HEK293T (cell line): ENCODE results near the gene DUSP5.
A peak's percentile ranks its signal among the peaks of the same experiment; 100 is the strongest.

Source experiments
- CTCF ChIA-PET: fragments of 350-600 bp; formaldehyde crosslinking; extraction: SDS; loops from one replicate; lab custom pipeline; 2021; ENCODE audit warnings: antibody characterized with exemption, inconsistent platforms; lab: Yijun Ruan, JAX
- POLR2A ChIA-PET: fragments of 350-600 bp; formaldehyde crosslinking; extraction: SDS; loops from one replicate; lab custom pipeline; 2020; ENCODE audit warnings: antibody characterized with exemption, inconsistent platforms; lab: Yijun Ruan, JAX
- DNase-seq: peaks from one replicate; pipeline ENCODE4 v3.0.0; 2012; ENCODE audit warnings: mixed read lengths; ENCODE audit errors: extremely low spot score
- ARNT ChIP-seq: fragments of 450-650 bp; IDR thresholded peaks from 2 replicates; pipeline ENCODE4 v1.6.1; 2017; ENCODE audit warnings: mild to moderate bottlenecking
- BHLHE40 ChIP-seq: fragments of 450-650 bp; IDR thresholded peaks from 2 replicates; pipeline ENCODE4 v1.6.1; 2016; ENCODE audit warnings: mild to moderate bottlenecking, moderate library complexity, borderline replicate concordance
- CTBP1 ChIP-seq: fragments of 450-650 bp; IDR thresholded peaks from 2 replicates; pipeline ENCODE4 v1.6.1; 2016; ENCODE audit warnings: borderline replicate concordance
- ELF4 ChIP-seq: fragments of 450-650 bp; IDR thresholded peaks from 2 replicates; pipeline ENCODE4 v1.6.1; 2017; ENCODE audit warnings: antibody characterized with exemption
- FOXA1 ChIP-seq: fragments of 450-650 bp; IDR thresholded peaks from 2 replicates; pipeline ENCODE4 v1.6.1; 2016; ENCODE audit warnings: mild to moderate bottlenecking
- FOXK2 ChIP-seq: fragments of 450-650 bp; IDR thresholded peaks from 2 replicates; pipeline ENCODE4 v1.6.1; 2016; ENCODE audit warnings: mild to moderate bottlenecking
- FOXM1 ChIP-seq: fragments of 450-650 bp; IDR thresholded peaks from 2 replicates; pipeline ENCODE4 v1.6.1; 2017; ENCODE audit warnings: mild to moderate bottlenecking, borderline replicate concordance
- HDGF ChIP-seq: fragments of 450-650 bp; IDR thresholded peaks from 2 replicates; pipeline ENCODE4 v1.6.1; 2017; ENCODE audit warnings: antibody characterized with exemption, borderline replicate concordance
- L3MBTL2 ChIP-seq: fragments of 450-650 bp; conservative IDR thresholded peaks from 2 replicates; pipeline ENCODE4 v1.6.1; 2016; ENCODE audit warnings: mild to moderate bottlenecking
- LEF1 ChIP-seq: fragments of 450-650 bp; IDR thresholded peaks from 2 replicates; pipeline ENCODE4 v1.6.1; 2017; ENCODE audit warnings: mild to moderate bottlenecking, borderline replicate concordance
- NFRKB ChIP-seq: fragments of 450-650 bp; IDR thresholded peaks from 2 replicates; pipeline ENCODE4 v1.6.1; 2016; ENCODE audit warnings: mild to moderate bottlenecking, moderate library complexity
- SP1 ChIP-seq: fragments of 450-650 bp; IDR thresholded peaks from 2 replicates; pipeline ENCODE4 v1.6.1; 2017
- SUZ12 ChIP-seq: fragments of 450-650 bp; IDR thresholded peaks from 2 replicates; pipeline ENCODE4 v1.6.1; 2016; ENCODE audit warnings: mild to moderate bottlenecking
- TARDBP ChIP-seq: fragments of 450-650 bp; IDR thresholded peaks from 2 replicates; pipeline ENCODE4 v1.6.1; 2016
- ZNF384 ChIP-seq: fragments of 450-650 bp; IDR thresholded peaks from 2 replicates; pipeline ENCODE4 v1.6.1; 2016
- TF ChIP-seq, protein P1 (sequence below): fragments of 450-650 bp; IDR thresholded peaks from 2 replicates; pipeline ENCODE4 v1.6.1; 2016

The DUSP5 gene

DNA sequence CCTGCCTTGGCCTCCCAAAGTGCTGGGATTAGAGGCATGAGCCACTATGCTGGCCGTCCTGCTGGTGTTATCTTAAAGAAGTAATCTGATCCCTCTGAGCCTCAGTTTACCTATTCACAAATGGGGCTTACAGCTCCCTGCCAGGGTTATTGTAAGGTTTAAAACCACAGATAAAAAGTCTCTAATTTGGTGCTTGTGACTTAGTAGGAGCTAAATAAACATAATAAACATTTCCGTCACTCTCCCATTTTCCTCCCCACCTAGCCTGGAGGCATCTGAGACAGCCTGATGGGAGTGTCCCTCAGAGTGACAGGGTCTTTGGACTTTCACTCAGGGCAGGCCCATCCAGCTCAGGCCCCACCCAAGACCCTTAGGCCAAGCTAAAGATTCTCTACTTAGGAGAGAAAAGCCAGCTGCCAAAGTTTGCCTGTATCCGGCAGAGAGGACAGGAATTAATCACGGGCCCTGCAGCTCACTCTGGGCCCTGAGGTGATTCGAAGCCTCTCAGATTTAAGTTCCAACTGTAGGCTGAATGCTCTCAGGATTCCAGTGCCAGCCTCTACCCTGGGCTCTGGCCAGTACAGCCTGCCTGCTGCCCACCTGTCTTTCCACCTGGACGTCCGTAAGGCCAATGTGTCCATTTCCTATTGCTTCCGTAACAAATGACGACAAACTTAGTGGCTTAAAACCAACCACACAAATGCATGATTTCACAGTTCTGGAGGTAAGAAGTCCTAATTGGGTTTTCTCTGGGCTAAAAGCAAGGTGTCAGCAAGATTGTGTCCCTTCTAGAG, 21.8 kb upstream of the DUSP5 start:
- CTCF ChIA-PET, result no interaction called here
- POLR2A ChIA-PET, result interaction anchor here (1.0 to 1.2 kb wide), 2 partner anchors 21 to 25 kb away, joined by 3 read pairs; partner anchors contain the start of gene DUSP5
- TF ChIP-seq, protein P1, sequence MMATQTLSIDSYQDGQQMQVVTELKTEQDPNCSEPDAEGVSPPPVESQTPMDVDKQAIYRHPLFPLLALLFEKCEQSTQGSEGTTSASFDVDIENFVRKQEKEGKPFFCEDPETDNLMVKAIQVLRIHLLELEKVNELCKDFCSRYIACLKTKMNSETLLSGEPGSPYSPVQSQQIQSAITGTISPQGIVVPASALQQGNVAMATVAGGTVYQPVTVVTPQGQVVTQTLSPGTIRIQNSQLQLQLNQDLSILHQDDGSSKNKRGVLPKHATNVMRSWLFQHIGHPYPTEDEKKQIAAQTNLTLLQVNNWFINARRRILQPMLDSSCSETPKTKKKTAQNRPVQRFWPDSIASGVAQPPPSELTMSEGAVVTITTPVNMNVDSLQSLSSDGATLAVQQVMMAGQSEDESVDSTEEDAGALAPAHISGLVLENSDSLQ, result 0 out of 2 replicates have a peak, but pooled peaks have one; percentile 5
- no peak for TF ChIP-seq ZNF384
- TF ChIP-seq BHLHE40, result no peak
- no peak for DNase-seq

DNA sequence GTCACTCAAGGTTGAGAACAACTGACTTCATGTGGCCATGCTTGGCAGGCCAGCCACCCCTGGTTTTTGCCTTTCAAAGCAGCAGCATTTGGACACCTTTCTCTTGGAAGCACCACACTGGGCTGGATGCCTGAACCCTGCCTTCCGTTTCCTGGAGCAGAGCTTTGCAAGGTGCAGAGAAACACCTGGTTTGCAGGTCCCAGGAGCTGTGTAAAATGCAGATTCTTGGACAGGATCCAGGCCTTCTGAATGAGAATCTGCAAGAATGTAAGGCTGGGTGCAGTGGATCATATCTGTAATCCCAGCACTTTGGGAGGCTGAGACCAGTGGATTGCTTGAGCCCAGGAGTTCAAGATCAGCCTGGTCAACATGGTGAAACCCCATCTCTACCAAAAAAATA, 18.0 kb upstream of the DUSP5 start:
- CTCF ChIA-PET, result no interaction called here
- POLR2A ChIA-PET, result interaction anchor here (0.5 kb wide), 1 partner anchor 51 kb away, joined by 3 read pairs; no protein-coding TSS in a partner anchor
- DNase-seq, result no peak
- TF ChIP-seq SUZ12 (no peak), TARDBP (no peak), ELF4 (no peak), ZNF384 (no peak), HDGF (no peak), LEF1 (no peak), SP1 (no peak), NFRKB (no peak), BHLHE40 (no peak), ARNT (no peak), FOXM1 (no peak), CTBP1 (no peak), L3MBTL2 (no peak), FOXA1 (no peak), FOXK2 (no peak)
- TF ChIP-seq, protein P1, result no peak

DNA sequence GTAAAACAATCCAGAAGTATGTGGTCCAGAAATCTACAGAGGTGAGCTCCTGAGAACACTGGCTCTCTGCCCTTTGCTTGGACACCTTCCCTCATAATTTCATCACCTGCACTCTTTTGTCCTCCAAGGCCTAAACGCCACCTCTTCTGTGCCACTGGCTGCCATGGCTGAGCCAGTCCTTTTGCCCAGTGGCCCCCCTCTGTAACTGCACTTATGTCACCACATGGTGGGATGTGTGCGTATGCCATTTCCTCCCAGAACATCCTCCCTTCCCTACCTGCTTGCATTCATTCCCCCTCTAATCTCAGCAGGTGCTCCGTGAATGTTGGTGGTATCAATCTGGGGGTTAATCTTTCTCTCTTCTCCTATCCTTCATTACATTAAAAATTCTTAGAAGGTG, 17.3 kb upstream of the DUSP5 start:
- DNase-seq, result no peak
- ChIA-PET POLR2A (no interaction called here), CTCF (no interaction called here)
- TF ChIP-seq SUZ12 (no peak), FOXM1 (no peak)

DNA sequence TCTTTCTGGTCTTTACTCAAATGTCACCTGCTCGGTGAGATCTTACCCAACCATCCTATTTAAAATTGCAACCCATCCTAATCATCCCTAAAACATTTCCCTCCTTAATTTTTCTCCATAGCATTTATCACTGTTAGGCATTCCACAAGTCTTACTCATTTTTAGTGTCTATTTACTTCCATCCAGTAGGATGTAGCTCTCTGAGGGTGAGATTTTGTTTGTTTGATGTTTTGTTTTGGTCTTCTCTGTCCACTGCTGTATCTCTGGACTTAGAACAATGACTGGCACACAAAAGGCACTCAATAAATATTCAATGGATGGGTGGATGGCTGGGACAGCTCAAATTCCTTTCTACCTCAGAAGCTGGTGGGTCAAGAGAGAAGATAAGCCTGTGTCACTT, 15.8 kb upstream of the DUSP5 start:
- CTCF ChIA-PET, result no interaction called here
- TF ChIP-seq FOXK2 (no peak), LEF1 (no peak), L3MBTL2 (no peak), NFRKB (no peak), HDGF (no peak), BHLHE40 (no peak), FOXA1 (no peak), TARDBP (no peak), ARNT (no peak), ZNF384 (no peak), ELF4 (no peak), FOXM1 (no peak)
- TF ChIP-seq, protein P1, result no peak
- POLR2A ChIA-PET, result no interaction called here
- DNase-seq, result no peak

DNA sequence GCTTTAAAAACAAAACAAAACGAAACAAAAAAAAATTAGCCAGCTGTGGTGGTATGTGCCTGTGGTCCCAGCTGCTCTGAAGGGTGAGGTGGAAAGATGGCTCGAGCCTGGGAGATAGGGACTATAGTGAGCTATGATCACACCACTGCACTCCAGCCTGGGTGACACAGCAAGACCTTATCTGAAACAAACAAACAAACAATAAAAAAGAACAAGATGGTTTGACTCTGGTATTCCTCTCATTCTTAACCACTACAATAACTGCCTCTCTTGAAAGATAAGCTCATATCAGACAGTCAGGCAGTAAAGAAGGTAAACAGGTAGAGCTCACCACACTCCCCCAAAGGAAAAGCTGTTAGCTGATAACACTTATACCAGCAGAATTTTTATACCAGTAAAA, 14.1 kb upstream of the DUSP5 start:
- CTCF ChIA-PET, result no interaction called here
- POLR2A ChIA-PET, result interaction anchor here (1.1 kb wide), 1 partner anchor 14 kb away, joined by 3 read pairs; the partner anchor contains the start of gene DUSP5
- DNase-seq, result no peak
- no peak for TF ChIP-seq HDGF
- no peak for TF ChIP-seq FOXA1
- no peak for TF ChIP-seq ARNT
- no peak for TF ChIP-seq CTBP1
- no peak for TF ChIP-seq SP1
- no peak for TF ChIP-seq FOXK2
- no peak for TF ChIP-seq BHLHE40
- no peak for TF ChIP-seq NFRKB
- no peak for TF ChIP-seq TARDBP
- TF ChIP-seq L3MBTL2, result no peak
- no peak for TF ChIP-seq ELF4
- TF ChIP-seq, protein P1, result no peak
- no peak for TF ChIP-seq SUZ12
- TF ChIP-seq FOXM1, result no peak
- TF ChIP-seq ZNF384, result no peak
- no peak for TF ChIP-seq LEF1

DNA sequence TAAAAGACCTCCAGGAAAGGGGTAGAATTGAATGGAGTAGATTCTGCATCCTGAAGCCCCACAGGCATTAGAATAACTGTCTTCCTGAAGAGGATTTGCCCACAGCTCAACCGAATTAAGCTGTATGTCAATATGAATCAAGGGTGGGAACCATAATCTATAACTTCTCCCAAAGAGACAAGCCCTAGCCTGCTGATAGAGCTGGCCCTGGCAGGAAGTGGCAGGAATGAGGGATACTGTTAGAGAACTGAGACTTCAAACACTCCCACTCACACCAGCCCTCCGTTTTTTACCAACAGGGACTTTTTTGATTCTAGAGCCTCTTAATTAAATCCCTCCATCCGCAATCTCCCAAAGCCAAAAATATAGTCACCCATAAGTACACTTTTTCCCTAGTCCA, 12.2 kb upstream of the DUSP5 start:
- DNase-seq, result no peak
- TF ChIP-seq ZNF384 (no peak), ARNT (no peak), FOXA1 (no peak), BHLHE40 (no peak), FOXK2 (no peak), ELF4 (no peak), FOXM1 (no peak), L3MBTL2 (no peak), SP1 (no peak), SUZ12 (no peak), LEF1 (no peak), CTBP1 (no peak), TARDBP (no peak)
- TF ChIP-seq, protein P1, result no peak
- CTCF ChIA-PET, result no interaction called here
- POLR2A ChIA-PET, result no interaction called here
